ENCODE data around the gene WDR27. TPM values are rescaled to one million over a fixed set of nuclear protein-coding genes. Genes with fewer than 3 reads are reported as not detected.
"Not testable (repeated sequence)": the region's sequence is repeated elsewhere in the genome, so short reads cannot be mapped to it uniquely, and the experiment has no call there.

WDR27 gene
- total RNA-seq, 1 donor from 2014 or later, result 70.6 TPM

- DNase-seq (ENCODE audit: extremely low read depth, low read depth, low spot score), result no peak
Observed at GRCh38 chr6:169494038-169494437, 207.8 kb downstream of the WDR27 start.

- DNase-seq (ENCODE audit: extremely low read depth, low read depth, low spot score), result no peak
Observed at GRCh38 chr6:169491482-169491881, 210.3 kb downstream of the WDR27 start.

- DNase-seq (ENCODE audit: extremely low read depth, low read depth, low spot score), result no peak
Observed at GRCh38 chr6:169490830-169491229, 211.0 kb downstream of the WDR27 start.

GRCh38 chr6:169490246-169490641 is 211.6 kb downstream of the WDR27 start:
- DNase-seq (ENCODE audit: extremely low read depth, low read depth, low spot score), result no peak

GRCh38 chr6:169489563-169490245 is 212.1 kb downstream of the WDR27 start:
- no peak for DNase-seq (ENCODE audit: extremely low read depth, low read depth, low spot score)

DNA sequence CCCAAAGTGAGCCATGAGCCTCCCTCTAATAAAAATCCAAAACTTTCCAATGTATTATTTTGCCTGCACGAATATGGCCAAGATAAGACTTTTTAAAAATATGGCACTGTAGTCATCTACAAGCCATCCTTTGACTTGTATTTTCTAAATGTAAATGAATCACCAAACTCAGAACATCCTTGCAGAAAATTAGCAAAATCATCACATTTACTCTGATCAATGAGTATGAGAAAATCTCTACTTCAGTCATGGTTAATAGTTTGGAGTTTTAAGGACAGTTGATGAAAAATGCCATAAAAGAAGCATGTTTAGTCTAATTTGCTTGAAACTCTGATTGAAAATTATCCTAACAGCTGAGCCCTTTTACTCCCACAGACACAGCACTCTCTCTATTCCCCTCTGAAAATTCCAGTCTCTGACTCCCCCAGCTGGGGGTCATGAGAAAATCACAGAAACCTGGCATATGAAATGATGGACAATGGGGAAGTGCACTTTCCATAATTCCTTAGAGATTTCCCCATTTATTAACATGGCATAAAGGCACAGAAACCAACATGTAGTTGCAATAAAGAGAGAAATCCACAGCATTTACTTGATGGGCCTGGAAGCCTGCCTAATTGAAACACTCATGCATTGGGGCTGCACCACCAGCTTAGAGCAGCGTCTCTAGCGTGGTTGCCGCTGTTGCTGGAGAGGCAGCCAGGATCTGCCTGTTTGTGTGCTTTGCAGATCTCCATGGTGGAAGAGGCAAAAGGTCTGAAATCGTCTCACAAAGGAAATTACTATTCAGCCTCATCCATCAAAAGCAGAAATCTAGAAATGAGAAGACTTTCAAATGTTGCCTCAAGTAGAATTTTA is 214.0 kb downstream of the WDR27 start:
- no peak for DNase-seq (ENCODE audit: extremely low read depth, low read depth, low spot score)

GRCh38 chr6:169479783-169480495 is 221.9 kb downstream of the WDR27 start:
- DNase-seq (ENCODE audit: extremely low read depth, low read depth, low spot score), result no peak

DNA sequence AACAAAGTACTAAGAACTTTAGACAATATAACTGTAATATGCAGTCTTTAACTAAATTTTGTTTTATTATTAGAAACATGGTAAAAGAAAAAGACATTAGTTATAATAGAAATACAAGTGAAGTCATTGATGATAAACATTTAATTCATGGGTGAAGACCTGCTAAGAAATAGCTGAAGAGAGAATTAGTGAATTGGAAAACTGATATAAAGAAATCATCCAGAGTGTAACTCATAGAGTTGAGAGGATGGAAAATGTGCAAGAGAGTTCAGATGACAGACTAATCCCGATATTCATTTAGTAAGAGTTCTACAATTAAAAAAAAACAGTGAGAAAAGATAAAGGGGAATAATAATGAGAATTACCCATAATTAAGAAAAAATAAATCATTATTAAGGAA is 227.5 kb downstream of the WDR27 start:
- DNase-seq (ENCODE audit: extremely low read depth, low read depth, low spot score), result no peak

GRCh38 chr6:169473663-169474062 is 228.2 kb downstream of the WDR27 start:
- no peak for DNase-seq (ENCODE audit: extremely low read depth, low read depth, low spot score)

DNA sequence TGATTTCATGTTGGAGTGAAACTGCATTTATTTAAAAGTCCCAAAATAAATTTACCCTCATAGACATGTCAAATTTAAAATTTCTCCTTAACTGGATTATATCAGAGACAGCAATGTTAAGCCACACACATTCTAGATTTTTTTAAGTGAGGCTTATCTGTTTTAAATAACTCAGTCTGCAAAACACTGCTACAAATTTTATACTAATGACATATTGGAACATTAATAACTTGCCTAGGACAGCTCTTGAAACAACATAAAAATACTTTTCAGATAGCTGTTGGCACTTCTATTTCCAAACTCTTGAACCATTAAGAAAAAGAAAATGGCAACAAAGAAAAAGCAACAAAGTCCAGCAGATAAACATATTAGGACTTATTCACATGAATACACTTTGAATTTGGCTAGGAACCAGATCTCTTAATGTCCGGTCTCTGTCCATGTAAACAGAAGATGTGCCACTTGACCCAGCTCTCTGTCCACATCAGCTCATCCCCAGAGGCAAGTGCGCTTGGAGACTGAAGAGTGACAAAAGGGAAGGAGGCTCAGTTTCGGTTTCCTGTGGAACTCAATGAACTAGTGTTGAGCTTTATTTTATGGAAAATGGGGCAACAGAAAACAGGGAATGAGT is 228.9 kb downstream of the WDR27 start:
- no peak for DNase-seq (ENCODE audit: extremely low read depth, low read depth, low spot score)

- DNase-seq (ENCODE audit: extremely low read depth, low read depth, low spot score), result no peak
Observed at GRCh38 chr6:169470790-169471189, 231.0 kb downstream of the WDR27 start.

GRCh38 chr6:169469028-169469427 is 232.8 kb downstream of the WDR27 start:
- DNase-seq (ENCODE audit: extremely low read depth, low read depth, low spot score), result no peak

DNA sequence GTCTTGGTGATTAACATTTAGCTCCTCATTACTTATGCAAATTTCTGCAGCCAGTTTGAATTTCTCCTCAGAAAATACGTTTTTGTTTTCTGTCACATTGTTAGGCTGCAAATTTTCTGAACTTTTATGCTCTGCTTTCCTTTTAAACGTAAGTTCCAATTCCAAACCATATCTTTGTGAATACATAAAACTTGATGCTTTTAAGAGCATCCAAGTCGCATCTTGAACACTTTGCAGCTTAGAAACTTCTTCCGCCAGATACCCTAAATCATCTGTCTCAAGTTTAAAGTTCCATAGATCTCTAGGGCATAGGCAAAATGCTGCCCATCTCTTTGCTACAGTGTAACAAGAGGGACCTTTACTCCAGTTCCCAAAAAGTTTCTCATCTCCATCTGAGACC is 234.1 kb downstream of the WDR27 start:
- not testable (repeated sequence) for DNase-seq (ENCODE audit: extremely low read depth, low read depth, low spot score)

DNA sequence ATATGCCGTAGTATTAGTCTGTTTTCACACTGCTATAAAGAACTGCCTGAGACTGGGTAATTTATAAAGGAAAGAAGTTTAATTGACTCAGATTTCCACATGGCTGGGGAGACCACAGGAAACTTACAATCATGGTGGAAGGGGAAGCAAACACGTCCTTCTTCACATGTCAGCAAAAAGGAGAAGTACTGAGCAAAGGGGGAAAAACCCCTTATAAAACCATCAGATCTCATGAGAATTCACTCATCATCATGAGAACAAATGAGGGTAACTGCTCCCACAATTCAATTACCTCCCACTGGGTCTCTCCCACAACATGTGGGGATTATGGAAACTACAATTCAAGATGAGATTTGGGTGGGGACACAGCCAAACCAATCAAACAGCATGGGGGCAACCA is 235.6 kb downstream of the WDR27 start:
- not testable (repeated sequence) for DNase-seq (ENCODE audit: extremely low read depth, low read depth, low spot score)

DNA sequence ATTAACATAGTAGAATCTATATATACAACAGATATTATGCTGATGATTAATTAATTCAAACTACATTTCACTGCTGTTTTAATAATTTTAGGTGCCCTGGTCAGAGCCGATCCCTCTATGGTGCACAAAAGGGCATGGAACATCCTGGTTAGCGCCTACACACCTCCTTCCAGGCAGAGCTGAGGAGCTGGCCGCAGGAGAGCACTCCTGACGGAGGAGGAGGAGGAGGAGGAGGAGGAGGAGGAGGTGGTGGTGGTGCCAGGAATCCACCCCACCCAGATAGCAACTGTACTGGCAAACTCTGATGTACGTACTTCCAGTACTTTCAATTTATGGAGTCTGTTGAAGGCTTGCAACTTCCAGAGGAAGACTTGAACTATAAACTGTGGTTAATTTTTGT is 244.1 kb downstream of the WDR27 start:
- no peak for DNase-seq (ENCODE audit: extremely low read depth, low read depth, low spot score)

DNA sequence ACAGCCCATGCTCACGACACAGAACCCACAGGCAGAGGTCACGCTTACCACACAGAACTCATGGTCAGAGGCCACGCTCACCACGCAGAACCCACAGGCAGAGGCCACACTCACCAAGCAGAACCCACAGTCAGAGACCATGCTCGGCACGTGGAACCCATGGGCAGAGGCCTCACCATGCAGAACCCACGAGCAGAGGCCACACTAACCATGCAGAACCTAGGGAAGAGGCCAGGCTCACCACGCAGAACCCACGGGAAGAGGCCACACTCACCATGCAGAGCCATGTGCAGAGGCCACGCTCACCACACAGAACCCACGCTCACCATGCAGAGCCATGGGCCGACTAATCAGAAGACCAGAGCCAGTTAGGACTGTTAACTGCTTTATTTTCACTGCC is 245.0 kb downstream of the WDR27 start:
- no peak for DNase-seq (ENCODE audit: extremely low read depth, low read depth, low spot score)

DNA sequence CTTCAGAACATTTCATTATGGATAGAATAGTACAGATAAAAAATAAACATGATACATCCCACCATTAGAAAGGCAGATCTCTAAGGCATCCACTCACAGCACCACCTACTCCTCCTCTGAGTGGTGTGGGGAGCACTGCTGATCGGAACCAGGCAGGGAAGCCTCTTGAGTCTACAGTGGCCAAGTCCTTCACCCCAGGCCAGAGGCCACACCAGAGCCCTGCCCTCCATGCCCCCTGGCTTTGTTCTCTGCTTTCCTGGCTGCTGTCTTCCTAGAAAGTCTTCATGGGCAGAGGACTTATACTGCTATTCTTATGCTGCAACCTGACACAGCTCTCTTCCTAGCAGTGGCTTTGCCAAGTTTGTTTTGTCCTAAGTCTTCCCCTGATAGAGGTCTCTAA is 246.4 kb downstream of the WDR27 start:
- DNase-seq (ENCODE audit: extremely low read depth, low read depth, low spot score), result no peak

DNA sequence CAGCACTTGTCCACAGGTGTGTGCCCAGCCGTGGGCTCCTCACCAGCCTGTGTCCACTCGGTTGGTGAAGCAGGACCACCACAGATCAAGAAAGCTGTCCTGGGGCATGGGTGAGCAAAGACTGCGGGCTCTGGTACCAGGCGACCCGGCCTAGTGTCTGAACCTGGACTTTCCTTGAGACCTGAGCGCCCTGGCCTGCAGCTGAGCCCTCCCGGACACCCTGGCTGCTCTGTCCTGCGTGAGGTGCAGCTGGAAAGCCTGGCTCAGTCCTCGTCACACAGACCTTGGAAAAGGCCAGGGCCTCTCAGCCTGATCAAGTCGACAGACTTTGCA is 247.0 kb downstream of the WDR27 start:
- DNase-seq (ENCODE audit: extremely low read depth, low read depth, low spot score), result no peak

- no peak for DNase-seq (ENCODE audit: extremely low read depth, low read depth, low spot score)
Observed at GRCh38 chr6:169454204-169454871, 247.5 kb downstream of the WDR27 start.

- DNase-seq (ENCODE audit: extremely low read depth, low read depth, low spot score), result no peak
Observed at GRCh38 chr6:169452869-169453620, 248.8 kb downstream of the WDR27 start.

All from glomerular endothelial cell (primary cell).